Measurements from ENCODE around the gene TULP3. TPM values are rescaled to one million over a fixed set of nuclear protein-coding genes. Genes with fewer than 3 reads are reported as not detected.

The TULP3 gene, protein sequence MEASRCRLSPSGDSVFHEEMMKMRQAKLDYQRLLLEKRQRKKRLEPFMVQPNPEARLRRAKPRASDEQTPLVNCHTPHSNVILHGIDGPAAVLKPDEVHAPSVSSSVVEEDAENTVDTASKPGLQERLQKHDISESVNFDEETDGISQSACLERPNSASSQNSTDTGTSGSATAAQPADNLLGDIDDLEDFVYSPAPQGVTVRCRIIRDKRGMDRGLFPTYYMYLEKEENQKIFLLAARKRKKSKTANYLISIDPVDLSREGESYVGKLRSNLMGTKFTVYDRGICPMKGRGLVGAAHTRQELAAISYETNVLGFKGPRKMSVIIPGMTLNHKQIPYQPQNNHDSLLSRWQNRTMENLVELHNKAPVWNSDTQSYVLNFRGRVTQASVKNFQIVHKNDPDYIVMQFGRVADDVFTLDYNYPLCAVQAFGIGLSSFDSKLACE
- total RNA-seq, result 46.8 and 72.7 TPM in 2 replicates

GRCh38 chr12:2890388-2891239, at the start of gene TULP3:
Gene TULP3 (plus strand): TSS chr12:2890891. CDS start chr12:2890948, 57 bp downstream.

DNA sequence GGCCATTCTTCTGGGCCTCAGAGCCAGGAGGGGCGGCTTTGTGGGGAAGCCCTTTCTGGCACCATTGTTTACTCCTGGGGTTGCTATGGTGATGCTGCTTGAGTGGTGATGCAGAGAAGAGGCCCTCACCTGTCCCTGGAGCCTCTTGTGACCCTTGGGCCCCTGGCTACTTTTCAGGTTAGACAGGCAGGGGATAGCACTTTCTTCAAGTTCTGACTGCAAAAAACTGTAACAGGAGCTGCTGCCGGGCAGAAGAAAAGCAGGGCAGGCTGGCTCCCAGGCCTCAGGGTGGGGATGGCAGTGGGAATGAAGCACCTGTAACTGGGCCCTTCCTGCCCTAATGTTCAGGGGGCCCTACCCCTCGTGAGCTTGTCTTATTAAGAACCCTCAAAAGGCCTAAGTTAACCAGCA, 33.7 kb upstream of the TULP3 start, which contains the start of gene TEX52:
TSS of gene TEX52 (minus strand) at position 19 of the 411 bp plus-strand sequence. CDS start at position 6, 13 bp downstream.

DNA sequence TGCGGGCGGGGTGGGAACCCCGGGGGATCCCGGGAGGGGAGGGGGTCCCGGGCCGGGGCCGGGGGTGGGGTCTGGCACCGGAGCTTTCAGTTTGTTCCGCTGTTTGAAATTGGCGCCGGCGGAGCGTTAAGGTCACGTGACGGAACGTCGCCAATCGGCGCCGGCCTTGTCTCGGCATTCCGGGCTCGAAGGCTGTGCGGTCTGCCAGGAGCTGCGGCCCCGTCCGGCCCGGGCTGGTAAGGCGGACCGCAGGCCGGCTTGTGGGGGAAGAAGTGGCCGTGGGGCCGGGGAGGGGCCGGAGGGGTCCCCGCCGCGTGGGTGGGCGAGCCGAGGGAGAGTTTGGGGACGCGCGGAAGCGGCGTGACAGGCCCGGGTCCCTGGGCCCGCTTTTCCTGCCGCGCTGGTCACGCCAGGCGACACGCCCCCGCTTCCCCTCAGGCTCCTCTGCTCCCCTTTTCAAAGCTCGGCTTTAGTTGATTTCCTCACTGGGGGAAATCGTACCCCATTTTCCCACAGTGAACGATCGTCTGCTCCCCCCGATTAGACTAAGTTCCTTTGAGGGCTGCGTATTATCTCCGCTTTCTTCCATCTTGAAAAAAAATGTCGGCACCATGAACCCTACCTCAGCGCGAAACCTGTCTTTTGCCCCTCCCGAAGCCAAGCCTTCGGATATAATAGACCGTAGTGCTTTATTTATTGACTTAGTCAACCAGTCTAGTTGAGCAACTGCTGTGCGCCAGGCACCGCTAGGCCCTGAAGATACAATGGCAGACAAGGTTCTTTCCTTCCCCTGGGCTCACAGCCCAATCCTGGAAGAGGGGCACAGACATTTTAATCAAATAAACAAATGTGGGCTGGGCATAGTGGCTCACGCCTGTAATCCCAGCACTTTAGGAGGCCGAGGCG, 13.4 kb upstream of the TULP3 start, which contains the start of the genes FOXM1 and RHNO1:
TSS of gene FOXM1 (minus strand) at position 128 of the 906 bp plus-strand sequence. CDS start 2,696 bp downstream, outside the sequence.
TSS of gene RHNO1 (plus strand) at position 177 of the 906 bp plus-strand sequence. CDS start 8,144 bp downstream, outside the sequence.

GRCh38 chr12:2959192-2959504, 68.5 kb downstream of the TULP3 start, which contains the start of gene TEAD4:
Gene TEAD4 (plus strand): TSS chr12:2959397.

Small RNA genes within 50 kb of the gene (small RNA-seq; reads per million reads assigned to genes)
- gene RNU6-1315P (ENCODE audit: low replicate concordance), result 0.36 reads per million, percentile 7 among the genes with 10 or more reads in this experiment

Other genes with a start within 250 kb of the TULP3 start
- gene FKBP4, start 95.9 kb upstream of the TULP3 start, total RNA-seq, result 25.8 and 50.5 TPM in 2 replicates
- gene ITFG2, start 78.2 kb upstream of the TULP3 start, total RNA-seq, result 24.1 and 31.7 TPM in 2 replicates
- not detected in 2 replicates for gene NRIP2, start 55.9 kb upstream of the TULP3 start, total RNA-seq
- not detected in 2 replicates for gene TEX52, start 33.9 kb upstream of the TULP3 start, total RNA-seq
- gene FOXM1, start 13.7 kb upstream of the TULP3 start, total RNA-seq, result 2.6 and 41.4 TPM in 2 replicates
- 18.4 and 35.8 TPM in 2 replicates for gene RHNO1, start 13.7 kb upstream of the TULP3 start, total RNA-seq
- 17.9 and 19.9 TPM in 2 replicates for gene TEAD4, start 68.5 kb downstream of the TULP3 start, total RNA-seq
- 23.0 and 84.6 TPM in 2 replicates for gene TSPAN9, start 186.5 kb downstream of the TULP3 start, total RNA-seq

Data from placental pericyte (primary cell).